Right kidney (tissue), 9 donors: ENCODE data around the gene DACT2.
"Not testable (repeated sequence)": the region's sequence is repeated elsewhere in the genome, so short reads cannot be mapped to it uniquely, and the experiment has no call there.

Experiments used
- DNase-seq: peaks from one replicate; pipeline ENCODE4 v3.0.0-alpha.2; 2016
- long read RNA-seq, 8 donors: transcript quantifications; one replicate each; lab custom pipeline, GENCODE V29; 2026

Gene DACT2, protein sequence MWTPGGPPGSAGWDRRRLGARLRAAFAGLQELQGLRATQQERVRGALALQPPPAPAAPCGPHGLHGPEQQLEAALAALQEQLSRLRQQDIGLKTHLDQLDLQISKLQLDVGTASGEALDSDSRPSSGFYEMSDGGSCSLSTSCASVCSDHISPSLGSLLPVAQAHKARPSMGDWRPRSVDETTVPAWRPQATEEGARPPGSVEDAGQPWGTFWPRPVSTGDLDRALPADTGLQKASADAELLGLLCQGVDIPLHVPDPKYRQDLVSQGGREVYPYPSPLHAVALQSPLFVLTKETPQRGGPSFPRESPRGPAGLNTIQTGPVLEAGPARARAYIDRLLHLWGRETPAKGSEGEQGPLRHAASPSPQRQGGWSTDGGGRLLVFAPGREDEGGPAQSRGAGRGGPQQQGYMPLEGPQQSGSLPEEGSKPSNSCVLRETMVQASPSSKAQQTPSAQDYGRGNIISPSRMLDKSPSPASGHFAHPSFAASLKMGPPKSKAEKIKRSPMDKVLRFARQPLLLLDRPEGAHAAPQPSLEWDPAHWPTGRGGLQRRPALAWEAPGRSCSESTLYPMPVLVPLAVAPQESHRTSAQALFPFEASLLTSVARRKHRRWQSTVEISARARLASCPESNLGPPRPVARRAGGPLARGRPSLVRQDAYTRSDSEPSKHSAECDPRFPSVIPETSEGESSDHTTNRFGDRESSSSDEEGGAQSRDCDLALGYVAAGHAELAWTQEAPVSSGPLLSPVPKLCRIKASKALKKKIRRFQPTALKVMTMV
- long read RNA-seq, donor 1, transcript DACT2-201 (4 exons, 2,942 nt): major isoform, 12 of 25 reads
- long read RNA-seq, donor 1, partial matches to known transcripts: 13 of 25 reads
- long read RNA-seq, donor 1, other reads (novel, unspliced or antisense): 0 of 25 reads
- long read RNA-seq, donor 2, transcript DACT2-201 (4 exons, 2,942 nt): major isoform, 12 of 12 reads
- long read RNA-seq, donor 2, partial matches to known transcripts: 0 of 12 reads
- long read RNA-seq, donor 2, other reads (novel, unspliced or antisense): 0 of 12 reads
- long read RNA-seq, donor 3, transcript DACT2-201 (4 exons, 2,942 nt): major isoform, 10 of 10 reads
- long read RNA-seq, donor 3, partial matches to known transcripts: 0 of 10 reads
- long read RNA-seq, donor 3, other reads (novel, unspliced or antisense): 0 of 10 reads
- long read RNA-seq, donor 4, transcript DACT2-201 (4 exons, 2,942 nt): major isoform, 8 of 8 reads
- long read RNA-seq, donor 4, partial matches to known transcripts: 0 of 8 reads
- long read RNA-seq, donor 4, other reads (novel, unspliced or antisense): 0 of 8 reads
- long read RNA-seq, donor 5, transcript DACT2-201 (4 exons, 2,942 nt): major isoform, 14 of 14 reads
- long read RNA-seq, donor 5, partial matches to known transcripts: 0 of 14 reads
- long read RNA-seq, donor 5, other reads (novel, unspliced or antisense): 0 of 14 reads
- long read RNA-seq, donor 6, transcript DACT2-201 (4 exons, 2,942 nt): major isoform, 10 of 10 reads
- long read RNA-seq, donor 6, partial matches to known transcripts: 0 of 10 reads
- long read RNA-seq, donor 6, other reads (novel, unspliced or antisense): 0 of 10 reads
- long read RNA-seq, donor 7, transcript DACT2-201 (4 exons, 2,942 nt): major isoform, 15 of 15 reads
- long read RNA-seq, donor 7, partial matches to known transcripts: 0 of 15 reads
- long read RNA-seq, donor 7, other reads (novel, unspliced or antisense): 0 of 15 reads
- long read RNA-seq, donor 8, transcript DACT2-201 (4 exons, 2,942 nt): major isoform, 16 of 16 reads
- long read RNA-seq, donor 8, partial matches to known transcripts: 0 of 16 reads
- long read RNA-seq, donor 8, other reads (novel, unspliced or antisense): 0 of 16 reads

DNA sequence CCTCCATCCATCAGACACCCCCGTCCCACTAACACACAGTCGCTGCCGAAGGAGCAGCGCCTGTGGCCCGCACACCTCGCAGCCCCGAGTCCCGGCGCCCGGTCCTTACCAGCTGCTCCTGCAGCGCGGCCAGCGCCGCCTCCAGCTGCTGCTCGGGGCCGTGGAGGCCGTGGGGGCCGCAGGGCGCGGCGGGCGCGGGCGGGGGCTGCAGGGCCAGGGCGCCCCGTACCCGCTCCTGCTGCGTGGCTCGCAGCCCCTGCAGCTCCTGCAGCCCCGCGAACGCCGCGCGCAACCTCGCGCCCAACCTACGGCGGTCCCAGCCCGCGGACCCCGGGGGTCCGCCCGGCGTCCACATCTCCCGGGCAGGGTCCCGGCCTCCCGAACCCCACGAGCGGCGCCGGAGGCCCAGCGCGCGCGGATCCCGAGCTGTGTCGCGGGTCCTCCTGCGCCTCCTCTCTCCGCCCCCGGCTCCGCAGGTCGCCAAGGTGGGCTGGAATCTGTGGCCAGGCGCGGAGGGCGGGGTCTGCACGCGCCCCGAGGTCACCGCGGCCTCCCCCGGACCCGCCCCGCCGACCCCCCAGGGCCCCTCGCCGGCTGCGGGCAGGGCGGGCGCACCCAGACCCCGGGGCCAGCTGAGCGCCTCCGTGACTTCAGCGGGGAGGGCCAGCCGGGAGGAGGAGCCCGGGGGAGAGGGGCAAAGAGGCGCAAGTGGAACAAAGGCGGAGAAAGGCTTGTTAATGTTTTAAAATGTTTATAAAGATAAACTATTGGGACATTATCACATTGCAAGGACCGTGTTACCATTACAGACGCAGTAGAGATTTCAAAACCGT, at the start of gene DACT2:
DACT2 (minus strand) TSS at position 499 of the 833 bp plus-strand sequence; CDS start at position 355, 144 bp downstream.
- DNase-seq: peak; percentile 76

- no peak for DNase-seq
Measured at GRCh38 chr6:168368936-168369335, 49.4 kb upstream of the DACT2 start.

DNA sequence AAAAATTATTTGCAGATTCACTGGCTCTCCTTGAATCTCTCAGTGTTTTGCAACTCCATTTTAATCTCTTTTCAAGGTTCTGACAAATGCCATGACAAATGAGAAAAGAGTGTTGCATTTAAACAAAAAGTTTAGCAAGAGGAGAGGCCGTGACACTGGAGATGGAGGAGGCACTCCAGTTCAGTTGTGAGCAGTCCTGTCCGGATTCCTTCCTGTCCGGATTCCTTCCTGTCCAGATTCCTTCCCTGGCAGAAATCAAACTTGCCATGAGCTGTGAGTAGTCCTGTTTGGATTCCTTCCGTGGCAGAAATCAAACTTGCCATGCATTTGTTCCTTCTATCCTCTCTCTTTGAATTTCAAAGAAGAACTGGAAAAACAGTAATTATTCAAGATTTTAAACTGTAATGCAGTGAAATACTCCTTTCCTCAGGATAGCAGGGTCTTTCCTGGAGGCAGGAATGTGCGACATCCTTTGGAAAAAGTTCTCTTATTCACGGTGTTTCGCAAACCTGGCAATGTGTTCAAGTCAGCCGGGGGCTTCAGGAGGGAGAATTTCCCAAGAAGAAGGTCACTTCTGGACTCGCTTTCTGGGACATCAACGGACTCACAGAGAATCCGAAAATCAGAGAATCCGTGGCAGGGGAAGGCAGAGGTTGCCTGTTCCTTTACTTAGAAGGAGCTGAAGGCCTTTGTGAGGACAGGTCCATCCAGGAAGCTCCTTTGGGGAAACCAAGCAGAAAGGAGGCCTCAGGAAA, 48.7 kb upstream of the DACT2 start:
- no peak for DNase-seq

GRCh38 chr6:168367285-168367751, 47.7 kb upstream of the DACT2 start:
- DNase-seq: no peak

- DNase-seq: no peak
Measured at GRCh38 chr6:168366473-168366872, 46.9 kb upstream of the DACT2 start.

DNA sequence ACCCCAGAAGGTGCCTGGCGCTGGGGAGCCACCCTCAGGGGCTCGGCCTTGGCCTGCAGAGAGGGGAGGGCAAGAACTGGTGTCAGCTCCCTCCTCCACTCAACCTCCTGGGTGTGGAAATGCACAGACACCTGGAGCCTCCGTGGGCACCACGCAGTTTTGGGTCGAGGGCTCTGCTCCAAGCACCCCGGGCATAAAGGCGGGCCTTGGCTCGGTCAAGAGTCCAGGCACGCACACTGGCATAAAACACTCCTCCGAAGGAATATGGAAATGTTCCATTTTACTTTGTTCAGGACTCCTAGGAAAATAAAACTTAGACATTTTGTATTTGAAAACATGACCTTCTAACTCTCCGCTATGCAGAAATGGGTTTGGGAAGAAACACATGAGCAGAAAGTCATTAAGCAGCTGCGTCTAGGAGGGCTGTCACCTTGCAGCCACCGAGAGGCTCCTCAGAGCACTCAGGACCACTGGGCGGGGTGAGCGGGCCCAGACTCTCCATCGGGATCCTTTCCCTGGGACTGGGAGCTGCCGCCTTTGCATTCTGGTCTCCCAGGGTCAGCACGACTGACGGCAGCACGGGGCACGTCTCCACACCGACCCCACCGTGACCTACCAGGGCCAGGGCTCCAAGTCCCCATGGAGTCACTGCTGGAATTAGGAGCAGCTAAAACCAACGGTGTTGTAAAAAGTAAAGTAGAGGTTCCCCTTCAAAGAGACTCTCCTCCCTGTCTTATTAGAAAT, 46.0 kb upstream of the DACT2 start:
- no peak for DNase-seq

- no peak for DNase-seq
Measured at GRCh38 chr6:168364793-168365421, 45.3 kb upstream of the DACT2 start.

GRCh38 chr6:168363811-168364792, 44.5 kb upstream of the DACT2 start:
- DNase-seq: no peak

GRCh38 chr6:168363302-168363701, 43.7 kb upstream of the DACT2 start:
- no peak for DNase-seq

- no peak for DNase-seq
Measured at GRCh38 chr6:168362276-168362990, 42.9 kb upstream of the DACT2 start.

DNA sequence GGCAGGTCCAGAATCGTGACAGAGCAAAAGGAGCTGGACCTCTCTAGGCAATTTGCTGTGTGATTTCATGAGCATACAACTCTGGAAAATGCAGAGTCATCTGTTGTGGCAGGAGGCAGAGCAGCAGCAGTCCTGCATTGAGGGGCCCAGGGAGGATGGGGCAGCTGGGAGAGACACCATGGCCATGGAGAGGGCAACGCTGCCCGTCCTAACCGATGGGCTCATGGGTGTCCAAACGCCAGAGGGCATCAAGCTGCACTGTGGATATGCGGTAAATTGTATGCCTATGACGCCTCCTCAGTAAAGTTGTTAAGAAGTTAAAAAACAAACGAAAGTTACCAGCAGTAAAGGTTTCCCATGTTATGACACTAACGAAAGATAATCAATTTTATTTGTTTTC, 42.2 kb upstream of the DACT2 start:
- DNase-seq: no peak

DNA sequence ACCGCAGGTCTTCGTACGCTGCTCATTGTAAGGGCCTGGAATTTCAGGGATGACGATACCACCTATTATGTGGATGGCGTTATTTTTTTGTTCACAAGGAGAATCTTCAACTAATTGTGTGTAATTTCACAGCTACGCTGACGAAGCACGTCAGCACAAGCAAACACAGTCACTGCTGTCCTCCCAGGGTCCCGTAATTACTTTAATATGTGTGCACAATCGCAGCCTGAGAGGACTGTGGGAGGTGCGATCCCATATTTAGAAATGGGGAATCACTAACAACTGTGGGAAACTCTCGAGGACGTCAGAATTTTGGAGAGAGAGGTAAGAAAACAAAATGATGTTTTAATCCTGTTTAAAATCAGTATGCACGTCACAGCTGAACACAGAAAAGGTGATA, 40.2 kb upstream of the DACT2 start:
- DNase-seq: no peak

GRCh38 chr6:168358842-168359420, 39.4 kb upstream of the DACT2 start:
- DNase-seq: no peak

DNA sequence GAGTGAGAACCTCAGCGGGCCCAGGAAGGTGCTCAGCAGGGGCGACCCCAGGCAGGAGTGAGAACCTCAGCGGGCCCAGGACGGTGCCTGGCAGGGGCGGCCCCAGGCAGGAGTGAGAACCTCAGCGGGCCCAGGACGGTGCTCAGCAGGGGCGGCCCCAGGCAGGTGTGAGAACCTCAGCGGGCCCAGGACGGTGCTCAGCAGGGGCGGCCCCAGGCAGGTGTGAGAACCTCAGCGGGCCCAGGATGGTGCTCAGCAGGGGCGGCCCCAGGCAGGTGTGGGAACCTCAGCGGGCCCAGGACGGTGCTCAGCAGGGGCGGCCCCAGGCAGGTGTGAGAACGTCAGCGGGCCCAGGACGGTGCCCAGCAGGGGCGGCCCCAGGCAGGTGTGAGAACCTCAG, 37.3 kb upstream of the DACT2 start:
- not testable (repeated sequence) for DNase-seq

DNA sequence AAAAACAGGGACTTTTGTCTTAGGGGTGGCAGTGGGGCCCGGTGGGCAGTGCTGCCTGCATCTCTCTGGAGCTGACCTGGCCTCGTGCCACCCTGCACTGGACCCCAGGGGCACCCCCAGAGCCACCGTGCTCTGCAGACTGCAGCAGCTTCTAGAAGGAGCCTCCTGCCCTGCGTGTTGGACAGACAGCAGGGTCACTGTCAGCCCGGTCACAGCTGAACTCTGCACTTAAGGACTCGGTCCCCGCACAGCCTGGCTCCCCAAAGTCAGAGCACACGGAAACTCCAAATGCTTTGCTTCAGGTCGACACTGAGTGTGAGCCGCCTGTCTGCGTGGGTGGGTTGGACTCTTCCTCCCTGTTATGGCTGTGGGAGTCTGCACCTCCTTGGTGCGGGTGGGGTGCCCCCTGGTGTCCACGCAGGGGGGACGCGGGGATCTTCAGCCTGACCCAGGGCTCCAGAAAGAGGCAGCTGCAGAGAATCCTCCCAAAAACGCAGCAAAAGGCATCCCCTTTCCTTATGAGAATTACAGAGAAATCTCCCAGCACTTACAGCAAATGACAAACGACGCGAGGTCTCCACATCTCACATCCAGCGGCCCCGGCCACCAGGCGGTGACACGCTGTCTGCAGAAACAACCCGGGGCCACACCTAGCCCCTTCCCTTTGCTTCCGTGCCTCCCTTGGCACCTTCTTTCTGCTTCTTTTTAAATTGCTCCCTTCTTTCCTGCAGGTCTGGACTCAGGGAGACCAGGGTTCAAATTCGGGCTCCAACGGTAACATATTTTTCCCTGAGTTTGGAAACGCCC, 36.3 kb upstream of the DACT2 start:
- peak; percentile 72 for DNase-seq
